Eye (tissue), 1 donor: Measurements from ENCODE around the gene MATCAP1.

Source experiments
- DNase-seq: peaks from one replicate; pipeline ENCODE4 v3.0.0-alpha.2; 2015

Gene MATCAP1

GRCh38 chr16:67170949-67171649 lies 12.7 kb downstream of the MATCAP1 start:
- peak; percentile 53 for DNase-seq

DNA sequence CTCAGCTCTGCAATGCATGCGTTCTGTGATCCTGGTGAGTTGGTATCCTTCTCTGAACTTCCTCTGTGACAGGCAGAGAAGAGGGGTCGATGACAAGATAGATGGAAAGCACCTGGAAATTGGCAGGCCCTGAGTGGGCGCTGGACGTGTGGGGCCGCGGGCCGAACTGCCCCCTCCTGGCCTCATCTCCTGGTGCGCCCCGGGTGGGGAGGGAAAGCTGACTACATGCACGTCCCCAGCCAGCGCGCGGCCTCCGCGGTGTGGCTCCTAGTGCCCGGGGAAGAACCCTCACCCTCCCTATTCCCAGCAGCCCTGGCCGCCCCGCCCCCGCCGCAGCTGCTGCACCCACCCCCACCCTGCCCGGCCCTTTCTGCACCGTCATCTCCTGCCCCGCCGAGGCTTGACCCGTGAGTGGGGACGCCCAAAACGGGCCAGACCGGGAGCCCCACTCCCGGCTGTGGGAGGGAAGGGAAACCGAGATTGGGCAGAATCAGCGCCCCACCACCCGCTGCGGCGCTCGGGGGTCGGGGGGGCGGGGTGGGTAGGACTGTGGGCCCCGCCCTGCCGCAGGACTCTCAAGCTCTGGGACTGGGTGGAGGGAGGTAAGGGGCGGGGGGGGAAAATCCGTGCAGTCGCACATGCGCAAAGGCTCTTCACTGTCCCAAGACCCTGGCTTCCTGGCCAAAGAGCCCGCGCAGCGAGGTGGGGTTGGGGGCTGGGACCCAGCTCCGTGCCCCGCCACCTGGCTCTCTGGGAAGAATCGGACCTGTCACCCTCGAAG lies 13.4 kb downstream of the MATCAP1 start, which contains the start of gene NOL3:
Gene NOL3, plus strand, starts transcription at position 371 of the 781 bp plus-strand sequence.
- peak; percentile 79 for DNase-seq

- DNase-seq: peak; percentile 81
Measured at GRCh38 chr16:67169642-67170167, 14.1 kb downstream of the MATCAP1 start.

- DNase-seq: no peak
Measured at GRCh38 chr16:67169011-67169451, 14.7 kb downstream of the MATCAP1 start.

- DNase-seq: no peak
Measured at GRCh38 chr16:67167588-67167987, 16.2 kb downstream of the MATCAP1 start.

DNA sequence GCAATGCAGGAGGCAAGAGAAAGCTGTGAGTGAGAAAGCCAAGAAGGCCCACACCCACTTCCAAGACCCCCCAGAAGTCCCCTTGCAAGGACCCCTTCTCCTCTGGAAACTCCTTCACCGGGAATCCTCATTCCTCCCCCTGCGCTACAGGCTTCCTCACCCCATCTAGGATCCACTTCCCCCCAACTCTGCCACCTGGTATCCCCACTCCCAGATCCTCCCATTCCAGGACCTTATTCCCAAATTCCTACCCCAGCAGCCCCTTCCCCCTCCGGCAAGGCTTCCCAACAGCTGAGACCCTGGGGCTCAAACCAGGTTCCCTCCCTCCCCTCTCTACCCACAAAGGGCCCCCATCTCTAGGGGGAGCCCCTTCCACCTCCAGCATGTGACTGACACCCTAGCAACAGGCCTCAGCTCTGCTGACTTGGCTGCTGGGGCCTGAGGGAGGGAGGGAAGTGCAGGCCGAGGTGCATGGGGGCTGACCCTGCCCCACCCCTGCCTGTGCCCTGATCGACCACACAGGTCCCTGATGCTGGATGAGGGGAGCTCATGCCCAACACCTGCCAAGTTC lies 17.1 kb downstream of the MATCAP1 start:
- DNase-seq: no peak

GRCh38 chr16:67166110-67166547 lies 17.6 kb downstream of the MATCAP1 start:
- DNase-seq: no peak

- DNase-seq: peak; percentile 60
Measured at GRCh38 chr16:67165121-67166078, 18.4 kb downstream of the MATCAP1 start.

DNA sequence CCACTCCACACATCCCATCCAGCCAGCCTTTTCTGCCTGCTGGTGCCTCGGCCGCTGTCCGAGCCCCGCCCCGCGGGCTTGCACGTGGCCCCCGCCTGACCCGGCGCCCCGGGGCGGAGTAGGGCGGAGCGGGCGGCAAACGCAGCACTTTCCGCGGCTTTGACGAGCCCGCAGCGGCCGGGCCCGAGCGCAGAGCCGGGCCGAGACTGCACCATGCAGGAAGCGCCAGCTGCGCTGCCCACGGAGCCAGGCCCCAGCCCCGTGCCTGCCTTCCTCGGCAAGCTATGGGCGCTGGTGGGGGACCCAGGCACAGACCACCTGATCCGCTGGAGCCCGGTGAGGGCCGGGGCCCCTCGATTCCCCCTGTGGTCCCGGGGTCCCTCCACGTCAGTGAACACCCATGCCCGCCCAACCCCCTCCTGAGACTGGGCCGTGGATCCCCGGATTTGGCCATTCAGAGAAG lies 19.1 kb downstream of the MATCAP1 start, which contains the start of gene HSF4:
Gene HSF4, plus strand, starts transcription at position 147 of the 463 bp plus-strand sequence. Its CDS starts 67 bp downstream, at position 214.
- DNase-seq: peak; percentile 40

DNA sequence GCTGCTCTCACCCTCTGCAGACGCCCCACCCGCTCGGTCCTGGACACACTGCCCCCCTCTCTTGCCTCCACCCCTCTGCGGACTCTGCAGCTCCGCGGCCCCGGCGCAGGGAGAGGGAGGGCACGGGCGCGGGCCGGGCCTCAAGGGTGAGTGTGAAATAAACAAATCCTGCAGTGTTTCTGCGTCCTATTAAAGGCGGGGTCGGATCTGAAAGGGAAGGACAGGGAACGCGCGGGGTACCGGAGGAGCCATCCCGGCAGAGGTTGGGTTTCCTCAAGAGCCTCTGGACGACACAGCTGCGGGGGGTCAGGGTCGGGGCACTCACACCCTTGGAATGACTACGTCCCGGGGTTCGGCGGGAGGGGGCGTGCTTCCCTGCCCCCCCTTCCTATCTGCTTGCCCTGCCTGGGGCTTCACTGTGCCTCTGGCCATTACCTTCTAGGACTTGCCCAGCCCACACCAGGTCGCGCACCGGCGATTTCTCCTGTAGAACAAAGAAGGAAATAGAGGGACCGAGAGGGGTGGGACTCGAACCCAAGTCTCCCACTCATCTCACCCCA lies 19.7 kb downstream of the MATCAP1 start:
- DNase-seq: no peak

GRCh38 chr16:67163164-67163998 lies 20.4 kb downstream of the MATCAP1 start:
- DNase-seq: peak; percentile 80

DNA sequence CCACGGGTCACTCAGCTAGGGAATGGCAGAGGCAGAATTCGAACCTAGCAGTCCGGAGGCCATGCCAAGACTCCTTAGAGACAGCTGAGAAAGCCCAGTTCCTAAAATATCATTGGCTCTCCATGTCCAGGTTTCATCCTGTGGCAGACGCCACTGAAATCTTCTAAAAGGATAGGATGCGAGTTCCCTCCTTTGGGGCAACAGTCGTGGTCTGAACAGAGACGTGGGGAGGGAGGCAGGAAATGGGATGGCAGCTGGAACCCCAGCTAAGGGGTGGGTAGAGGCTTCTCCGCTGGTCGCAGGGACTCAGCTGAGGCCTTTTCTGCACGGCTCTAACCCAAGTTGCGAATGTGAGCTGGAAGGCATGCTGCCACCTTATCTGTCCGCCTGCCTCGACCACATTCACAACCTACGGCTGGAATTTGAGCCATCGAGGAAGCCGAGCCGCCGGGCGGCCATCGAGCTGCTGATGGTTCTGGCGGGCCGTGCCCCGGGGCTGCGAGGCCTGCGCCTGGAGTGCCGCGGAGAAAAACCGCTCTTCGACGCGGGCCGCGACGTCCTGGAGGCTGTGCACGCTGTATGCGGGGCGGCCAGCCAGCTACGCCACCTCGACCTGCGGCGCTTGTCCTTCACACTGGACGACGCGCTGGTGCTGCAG lies 21.1 kb downstream of the MATCAP1 start:
- no peak for DNase-seq

DNA sequence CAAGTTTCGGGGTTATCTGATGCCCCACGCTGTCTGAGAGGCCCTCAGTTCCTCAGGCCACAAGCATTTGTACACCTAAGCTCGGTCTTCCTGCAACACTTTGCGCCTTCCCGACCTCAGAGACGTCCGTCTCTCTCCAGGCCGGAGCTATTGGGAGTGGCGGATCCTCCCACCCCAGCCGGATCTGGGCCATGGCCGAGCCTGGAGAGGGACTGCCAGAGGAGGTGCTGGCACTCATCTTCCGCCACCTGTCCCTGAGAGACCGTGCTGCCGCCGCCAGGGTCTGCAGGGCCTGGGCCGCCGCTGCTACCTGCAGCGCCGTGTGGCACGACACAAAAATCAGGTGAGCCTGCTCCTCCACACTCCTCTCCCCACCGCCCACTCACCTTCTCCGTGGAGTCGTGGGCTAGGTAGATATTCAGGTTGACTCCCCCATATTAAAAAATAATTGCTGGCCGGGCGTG lies 22.1 kb downstream of the MATCAP1 start:
- no peak for DNase-seq

DNA sequence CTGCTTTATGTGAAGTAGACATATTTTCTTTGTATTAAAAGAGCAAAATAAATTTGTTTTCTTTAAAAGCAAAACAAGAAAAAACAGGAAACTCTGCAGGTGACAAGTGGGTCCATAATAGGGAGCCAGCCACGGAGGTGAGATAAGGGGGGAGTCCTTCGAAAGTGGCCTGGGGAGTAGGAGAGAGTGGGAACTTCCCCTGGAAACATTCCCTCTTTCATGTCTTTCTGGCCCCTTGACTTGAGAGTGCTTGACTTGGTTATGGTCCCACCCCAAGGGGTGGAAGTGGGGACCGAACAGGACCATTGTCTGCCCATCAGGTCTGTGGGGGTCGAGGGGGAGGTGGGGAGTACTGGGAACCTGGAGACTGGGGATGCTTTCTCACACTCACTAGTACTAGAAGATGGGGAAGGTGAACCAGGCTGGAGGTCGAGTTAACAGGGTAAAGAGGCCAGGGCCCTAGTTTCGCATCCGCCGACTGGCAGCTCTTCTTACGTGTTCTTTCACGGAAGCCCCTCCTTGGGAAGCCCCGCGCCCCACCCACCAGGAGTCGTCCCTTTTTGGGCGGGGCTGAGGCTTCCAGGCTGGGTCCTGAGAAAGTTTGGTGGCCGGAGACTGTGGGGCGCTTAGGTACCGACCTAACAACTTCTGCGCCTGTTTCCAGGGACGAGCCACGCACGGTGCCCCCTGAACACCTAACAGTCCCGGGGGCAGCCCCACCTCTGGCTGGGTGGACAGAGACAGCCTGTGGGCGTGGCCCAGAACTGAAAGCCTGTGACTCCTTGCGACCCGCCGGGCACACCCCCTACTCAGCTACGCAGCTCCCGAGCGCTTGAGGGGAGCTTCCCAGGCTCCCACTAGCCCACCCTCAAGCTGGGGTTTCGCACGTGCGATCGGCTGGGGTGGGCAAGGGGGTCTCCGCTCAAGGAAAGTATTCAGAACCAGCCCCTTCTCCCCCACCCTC lies 24.8 kb downstream of the MATCAP1 start:
- peak; percentile 44 for DNase-seq

DNA sequence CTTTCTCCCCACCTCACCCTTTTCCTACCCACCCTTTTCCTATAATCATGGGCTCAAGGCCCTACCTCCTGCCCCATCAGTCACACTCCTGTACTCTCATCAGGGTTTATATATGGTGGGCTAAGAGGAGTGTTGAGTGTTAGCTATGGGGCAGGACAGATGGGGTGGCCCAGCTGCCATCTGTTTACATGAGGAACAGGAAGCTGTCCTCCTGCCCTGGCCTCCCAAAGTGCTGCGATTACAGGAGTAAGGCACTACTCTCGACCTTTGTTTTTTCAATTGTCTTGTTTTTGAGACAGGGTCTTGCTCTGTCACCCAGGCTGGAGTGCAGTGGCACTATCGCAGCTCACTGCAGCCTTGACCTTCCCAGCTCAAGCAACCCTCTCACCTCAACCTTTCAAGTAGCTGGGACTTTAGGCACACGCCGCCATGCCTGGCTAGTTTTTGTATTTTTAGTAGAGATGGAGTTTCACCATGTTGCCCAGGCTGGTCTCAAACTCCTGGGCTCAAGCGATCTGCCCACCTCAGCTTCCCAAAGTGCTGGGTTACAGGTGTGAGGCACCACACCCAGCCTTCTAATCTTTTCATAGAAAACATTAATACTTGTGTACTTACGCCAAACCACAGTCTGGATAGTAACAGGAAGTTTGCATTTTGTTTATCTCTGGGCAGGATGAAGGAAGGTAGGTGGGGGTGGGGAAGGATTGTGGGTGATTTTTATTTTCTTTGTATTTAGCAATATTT lies 25.7 kb downstream of the MATCAP1 start:
- DNase-seq: no peak

- no peak for DNase-seq
Measured at GRCh38 chr16:67157106-67157748, 26.5 kb downstream of the MATCAP1 start.

- no peak for DNase-seq
Measured at GRCh38 chr16:67156143-67156844, 27.5 kb downstream of the MATCAP1 start.
